Measurements from ENCODE around the gene MYADML2.
"Not testable (repeated sequence)": the region's sequence is repeated elsewhere in the genome, so short reads cannot be mapped to it uniquely, and the experiment has no call there.

The MYADML2 gene

DNA sequence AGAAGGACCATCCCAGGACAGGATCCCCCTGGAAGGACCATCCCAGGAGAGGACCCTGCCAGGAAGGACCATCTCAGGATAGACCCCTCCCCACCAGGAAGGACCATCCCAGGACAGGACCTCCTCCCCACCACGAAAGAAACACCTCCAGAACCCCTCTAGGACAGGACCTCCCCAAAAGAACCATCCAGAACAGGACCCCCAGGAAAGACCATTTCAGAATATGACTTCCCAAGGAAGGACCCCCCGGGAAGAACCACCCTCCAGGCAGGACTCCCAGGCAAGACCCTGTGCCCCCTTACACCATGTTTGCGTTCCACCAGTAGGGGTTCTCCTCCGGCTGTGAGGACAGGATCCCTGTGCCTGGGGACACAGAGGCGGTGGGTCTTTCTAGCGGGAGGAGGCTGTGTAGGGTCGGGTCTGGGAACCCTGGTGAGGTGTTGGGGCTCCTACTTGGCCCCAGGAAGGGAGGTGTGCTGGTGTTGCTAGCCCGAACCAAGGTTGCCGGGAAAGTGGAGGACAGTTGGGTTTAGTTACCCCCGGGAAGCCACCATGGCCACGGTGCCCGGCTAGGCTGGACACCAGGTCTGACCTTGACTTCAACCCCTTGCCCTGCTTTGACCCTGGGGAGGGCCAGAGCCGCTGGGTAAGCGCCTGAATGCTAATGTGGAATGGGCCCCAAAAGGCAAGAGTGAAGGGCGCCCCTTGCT is 11.8 kb upstream of the MYADML2 start:
- no peak for DNase-seq (ENCODE audit: low spot score)

DNA sequence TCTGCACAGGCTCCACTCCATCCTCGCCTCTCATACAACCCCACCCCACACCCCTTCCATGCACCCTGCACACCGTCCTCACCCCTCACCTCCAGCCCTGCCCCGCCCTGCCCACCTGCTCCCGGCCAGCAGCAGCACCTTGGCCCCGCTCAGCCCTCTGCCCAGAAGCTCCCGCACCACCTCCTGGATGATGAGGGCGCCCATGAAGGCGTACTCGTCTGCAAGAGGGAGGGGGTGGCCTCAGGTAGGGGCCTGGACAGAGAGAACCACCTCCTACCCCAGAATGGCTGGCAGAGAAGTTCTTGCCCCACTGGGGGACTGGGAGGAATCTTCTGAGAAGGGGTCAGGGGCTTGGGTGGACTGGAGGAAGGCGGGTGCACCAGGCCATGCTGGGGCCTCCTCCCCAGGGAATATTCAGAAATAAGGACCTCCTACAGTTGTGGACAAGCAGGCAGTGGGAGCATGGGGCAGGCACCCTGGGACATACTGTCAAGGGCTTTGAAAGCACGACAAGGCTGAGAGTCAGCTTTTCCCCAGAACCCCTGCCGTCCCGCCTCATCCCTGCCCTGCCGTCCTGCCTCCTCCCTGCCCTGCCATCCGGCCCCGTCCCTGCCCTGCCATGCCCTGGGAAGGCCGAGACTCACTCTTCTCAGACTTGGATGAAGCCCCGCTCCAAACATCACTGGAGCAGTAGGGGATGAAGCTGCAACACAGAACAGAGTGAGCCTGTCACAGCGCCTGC is 10.8 kb upstream of the MYADML2 start:
- DNase-seq (ENCODE audit: low spot score) = no peak

DNA sequence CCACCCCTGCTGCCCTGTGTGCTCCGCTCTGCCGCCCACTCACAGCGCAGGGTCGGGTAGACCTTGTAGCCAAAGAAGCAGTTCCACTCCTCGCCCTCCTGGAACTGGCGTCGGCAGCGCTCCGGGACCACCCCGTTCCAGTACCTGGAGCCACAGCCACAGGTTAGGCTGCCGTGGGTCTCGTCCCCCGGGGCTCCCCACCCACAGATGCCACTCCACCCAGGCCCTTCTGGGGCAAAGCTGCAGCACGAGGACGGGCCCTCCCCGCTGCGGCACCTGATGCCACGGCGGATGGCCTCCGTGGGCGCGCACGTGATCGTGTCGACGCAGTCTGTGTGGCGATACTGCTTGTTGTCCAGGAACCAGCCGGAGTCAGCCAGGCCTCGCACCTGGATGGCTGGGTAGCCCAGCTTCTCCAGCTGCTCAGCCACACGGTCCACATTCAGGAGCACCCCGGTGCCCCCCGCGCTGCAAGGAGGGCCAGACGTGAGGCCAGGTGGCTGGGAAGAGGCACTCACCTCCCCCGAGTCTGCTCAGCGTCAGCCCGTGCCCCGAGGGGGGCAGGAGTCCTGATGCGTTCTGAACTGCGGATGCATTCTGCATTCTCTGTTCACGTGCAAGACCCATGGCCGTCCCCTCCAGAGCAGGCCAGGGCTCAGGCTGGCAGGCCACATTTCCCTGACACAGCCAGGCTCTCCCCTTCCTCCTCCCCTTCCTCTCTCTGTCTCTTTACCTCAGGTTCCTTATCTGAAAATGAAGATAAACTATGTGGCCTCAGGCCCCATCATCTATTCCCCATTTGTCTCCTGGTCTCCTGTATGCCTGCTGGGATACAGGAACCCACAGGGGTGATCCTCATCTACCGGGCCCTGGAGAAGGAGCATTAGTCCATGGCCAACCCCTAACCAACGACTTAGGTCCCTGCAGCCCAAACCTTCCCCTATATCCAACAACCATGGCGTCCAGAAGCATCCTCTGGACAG is 9.9 kb upstream of the MYADML2 start:
- DNase-seq (ENCODE audit: low spot score) = no peak

DNA sequence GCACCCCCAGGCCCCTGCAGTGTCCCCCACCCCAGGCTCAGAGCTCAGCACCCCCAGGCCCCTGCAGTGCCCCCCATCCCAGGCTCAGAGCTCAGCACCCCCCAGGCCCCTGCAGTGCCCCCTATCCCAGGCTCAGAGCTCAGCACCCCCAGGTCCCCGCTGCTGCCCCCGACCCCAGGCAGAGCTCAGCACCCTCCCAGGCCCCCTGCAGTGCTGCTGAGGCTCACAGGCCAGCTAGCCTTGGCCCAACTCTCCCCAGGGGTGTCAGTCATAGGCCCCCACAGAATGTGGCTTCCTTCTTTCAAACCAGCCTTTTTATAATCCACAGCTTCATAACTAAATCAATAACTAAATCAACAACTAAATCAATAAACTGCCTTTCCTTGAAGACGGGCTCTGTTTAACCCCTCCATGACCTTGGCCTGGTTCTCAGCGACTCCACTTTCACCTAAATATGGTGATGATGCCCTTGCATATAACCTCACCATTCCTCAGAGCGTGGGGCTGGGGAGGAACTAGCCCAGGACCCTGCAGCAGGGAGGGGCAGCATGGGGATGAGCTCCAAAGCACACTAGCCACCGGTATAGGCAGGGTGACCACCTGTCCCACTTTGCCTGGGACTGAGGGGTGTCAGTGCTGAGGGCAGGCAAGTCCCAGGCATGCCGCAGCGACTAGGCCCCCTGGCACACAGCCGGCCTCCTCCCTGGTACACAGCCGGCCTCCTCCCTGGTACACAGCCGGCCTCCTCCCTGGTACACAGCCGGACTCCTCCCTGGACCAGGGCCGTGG is 8.9 kb upstream of the MYADML2 start:
- DNase-seq (ENCODE audit: low spot score) = no peak

DNA sequence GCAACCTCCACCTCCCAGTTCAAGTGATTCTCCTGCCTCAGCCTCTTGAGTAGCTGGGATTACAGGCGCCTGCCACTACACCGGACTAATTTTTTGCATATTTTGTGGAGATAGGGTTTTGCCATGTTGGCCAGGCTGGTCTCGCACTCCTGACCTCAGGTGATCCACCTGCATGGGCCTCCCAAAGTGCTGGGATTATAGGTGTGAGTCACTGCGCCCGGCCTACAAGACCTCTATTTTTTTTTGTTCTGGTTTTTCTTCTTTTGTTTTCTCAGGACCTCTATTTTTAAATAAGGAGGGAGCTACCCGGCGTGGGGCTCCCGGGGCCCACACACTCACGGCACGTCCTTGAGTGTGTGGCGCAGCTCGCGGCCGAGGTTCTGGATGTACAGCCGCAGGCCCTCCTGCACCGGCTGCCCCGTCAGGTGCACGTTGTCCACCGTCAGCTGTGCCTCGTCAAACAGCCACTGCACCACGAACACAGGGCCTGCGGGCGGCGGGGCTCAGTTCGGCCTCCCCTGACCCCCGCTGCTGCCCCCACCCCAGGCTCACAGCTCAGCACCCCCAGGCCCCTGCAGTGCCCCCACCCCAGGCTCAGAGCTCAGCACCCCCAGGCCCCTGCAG is 8.1 kb upstream of the MYADML2 start:
- DNase-seq (ENCODE audit: low spot score) = no peak

DNA sequence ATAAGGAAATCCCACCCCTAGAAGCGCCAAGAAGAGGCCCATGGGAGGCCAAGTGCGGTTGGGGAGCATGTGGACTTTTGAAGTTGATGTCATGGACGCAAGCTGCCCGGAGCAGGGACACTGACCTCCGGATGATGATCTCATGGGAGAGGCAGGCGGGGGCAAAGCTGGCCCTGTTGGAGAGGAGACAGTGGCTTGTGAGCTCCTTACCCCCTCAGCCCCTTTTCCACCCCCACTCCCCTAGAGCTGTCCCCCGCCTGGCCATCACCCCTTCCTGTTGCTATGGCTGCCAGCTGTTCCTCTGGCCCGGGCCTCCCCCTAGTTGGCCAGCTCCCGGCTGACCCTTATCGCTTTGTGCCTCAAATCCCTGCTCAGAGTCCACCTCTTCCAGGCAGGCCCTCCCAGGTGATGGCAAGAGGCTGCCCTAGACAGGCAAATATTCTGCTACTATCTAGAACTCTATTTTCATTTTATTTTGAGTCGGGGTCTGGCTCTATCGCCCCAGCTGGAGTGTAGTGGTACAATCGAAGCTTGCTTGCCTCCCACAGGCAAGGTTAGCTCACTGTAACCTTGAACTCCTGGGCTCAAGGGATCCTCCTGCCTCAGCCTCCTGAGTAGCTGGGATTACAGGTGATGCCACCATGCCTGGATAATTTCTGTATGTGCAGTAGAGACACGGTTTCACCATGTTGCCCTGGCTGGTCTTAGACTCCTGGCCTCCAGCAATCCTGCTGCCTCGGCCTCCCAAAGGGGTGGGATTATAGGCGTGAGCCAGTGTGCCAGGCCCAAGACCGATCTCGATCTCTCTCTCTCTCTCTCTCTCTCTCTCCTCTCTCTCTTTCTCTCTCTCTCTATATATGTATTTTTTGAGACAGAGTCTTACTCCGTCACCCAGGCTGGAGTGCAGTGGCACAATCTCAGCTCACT is 7.4 kb upstream of the MYADML2 start:
- DNase-seq (ENCODE audit: low spot score) = no peak

DNA sequence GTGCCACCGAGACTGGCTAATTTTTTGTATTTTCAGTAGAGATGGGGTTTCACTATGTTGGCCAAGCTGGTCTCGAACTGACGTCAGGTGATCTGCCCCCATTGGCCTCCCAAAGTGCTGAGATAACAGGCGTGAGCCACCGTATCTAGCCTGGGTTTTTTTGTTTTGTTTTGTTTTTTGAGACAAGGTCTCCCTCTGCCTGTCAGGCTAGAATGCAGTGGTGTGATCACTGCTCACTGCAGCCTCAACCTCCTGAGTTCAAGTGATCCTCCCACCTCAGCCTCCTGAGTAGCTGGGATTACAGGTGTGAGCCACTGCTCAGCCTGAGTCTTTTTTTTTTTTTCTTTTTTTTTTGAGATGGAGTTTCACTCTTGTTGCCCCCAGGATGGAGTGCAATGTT is 6.4 kb upstream of the MYADML2 start:
- DNase-seq (ENCODE audit: low spot score) = not testable (repeated sequence)

DNA sequence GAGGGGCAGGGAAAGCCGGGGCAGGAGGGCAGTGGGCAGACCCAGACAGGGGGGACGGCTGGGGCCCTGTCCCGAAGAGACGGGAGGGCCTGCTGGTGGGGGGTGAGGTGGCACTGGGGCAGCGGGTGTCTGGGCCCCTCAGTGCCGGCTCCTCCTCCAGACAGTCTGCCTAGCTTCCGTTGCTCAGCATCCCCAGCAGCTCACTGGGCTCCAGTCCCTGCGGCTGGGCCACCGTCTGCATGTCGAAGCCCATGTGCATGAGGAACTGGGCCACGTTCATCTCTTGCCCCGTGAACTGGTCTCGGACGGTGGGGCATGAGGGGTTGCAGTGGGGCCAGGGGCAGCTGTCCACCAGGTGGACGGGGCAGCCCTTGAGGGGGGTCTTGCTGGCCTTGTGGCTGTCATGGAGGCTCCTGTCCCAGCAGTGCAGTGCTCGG is 5.8 kb upstream of the MYADML2 start:
- no peak for DNase-seq (ENCODE audit: low spot score)

DNA sequence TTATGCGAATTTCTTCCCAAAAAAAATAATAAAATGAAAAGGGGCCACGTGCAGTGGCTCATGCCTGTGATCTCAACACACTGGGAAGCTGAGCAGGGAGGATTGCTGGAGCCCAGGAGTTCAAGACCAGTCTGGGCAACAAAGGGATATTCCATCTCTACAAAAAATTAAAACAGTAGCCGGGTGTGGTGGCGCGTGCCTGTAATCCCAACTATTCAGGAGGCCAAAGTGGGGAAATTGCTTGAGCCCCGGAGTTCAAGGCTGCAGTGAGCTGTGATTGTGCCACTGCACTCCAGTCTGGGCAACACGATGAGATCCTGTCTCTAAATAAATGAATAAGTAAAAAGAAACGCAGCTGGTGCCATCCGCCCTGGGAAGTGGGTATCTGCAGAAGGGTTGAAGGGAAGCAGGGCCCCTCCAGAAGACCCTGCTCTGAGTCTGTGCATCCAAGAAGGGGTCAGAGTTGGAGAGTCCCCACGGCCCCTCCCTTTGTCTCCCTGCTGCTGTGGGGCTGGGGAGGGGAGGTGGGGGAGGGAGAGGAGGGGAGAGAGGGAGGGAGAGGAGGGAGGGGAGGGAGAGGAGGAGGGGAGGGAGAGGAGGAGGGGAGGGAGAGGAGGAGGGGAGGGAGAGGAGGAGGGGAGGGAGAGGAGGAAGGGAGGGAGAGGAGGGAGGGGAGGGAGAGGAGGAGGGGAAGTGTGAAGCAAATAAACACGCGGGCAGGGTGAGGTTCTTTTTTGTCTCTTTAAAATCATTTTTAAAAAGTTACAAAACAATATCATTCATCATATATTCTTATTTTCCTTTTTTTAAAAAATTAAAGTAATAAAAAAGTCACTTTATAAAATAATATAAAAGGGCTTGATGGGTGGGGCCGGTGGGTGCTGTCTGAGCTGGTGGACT is 5.0 kb upstream of the MYADML2 start:
- no peak for DNase-seq (ENCODE audit: low spot score)

DNA sequence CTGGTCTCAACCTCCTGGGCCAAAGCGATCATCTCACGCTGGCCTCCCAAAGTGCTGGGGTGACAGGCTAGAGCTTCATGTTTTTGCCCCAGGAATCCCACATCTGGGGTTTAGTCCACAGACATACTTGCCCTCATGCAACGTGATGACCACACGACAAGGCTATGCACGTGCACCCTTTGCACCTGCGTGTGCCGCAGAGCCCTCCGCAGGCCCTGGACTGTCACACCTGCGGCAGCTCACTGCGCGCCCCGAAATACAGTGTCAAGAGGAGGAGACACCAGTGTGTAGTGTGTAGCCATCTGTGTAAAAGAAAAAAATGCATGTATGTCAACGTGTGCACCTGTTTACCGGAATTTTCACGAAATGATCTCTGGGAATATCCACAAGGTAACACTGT is 3.5 kb upstream of the MYADML2 start:
- no peak for DNase-seq (ENCODE audit: low spot score)

DNA sequence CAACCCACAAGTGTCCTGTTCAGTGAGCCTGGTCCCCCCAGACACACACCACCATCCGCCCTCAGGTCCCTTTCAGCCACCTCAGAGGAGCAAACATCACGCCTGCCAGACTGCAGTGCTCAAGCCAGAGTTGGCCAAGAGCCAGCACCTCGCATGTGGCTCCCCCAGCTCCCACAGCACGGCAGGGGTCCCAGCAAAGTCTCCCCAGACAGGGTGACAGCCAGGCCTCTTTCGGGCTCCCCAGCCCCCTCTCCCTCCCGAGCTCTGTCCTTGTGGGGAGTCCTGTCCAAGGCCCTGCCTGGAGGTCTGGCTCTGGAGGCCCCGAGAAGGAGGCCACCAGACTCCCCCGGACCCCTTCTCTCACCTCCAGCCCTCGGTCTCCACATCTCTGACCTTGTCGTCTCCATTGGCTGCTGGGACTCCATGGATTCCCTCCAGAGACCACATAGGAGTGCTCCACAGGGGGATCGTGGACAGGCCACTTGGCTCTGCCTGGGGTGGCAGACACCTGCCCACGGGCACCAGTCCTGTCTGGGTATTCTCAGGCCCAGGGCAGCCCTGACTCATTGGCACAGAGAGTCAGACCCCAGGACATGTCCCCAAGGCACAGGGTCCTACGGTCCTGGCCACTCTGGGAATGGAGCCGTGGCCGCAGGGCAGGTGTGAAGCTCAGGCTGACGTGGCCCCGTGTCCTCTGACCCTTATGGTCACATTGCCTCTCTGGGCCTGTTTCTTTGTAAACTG is 1.8 kb upstream of the MYADML2 start:
- no peak for DNase-seq (ENCODE audit: low spot score)

DNA sequence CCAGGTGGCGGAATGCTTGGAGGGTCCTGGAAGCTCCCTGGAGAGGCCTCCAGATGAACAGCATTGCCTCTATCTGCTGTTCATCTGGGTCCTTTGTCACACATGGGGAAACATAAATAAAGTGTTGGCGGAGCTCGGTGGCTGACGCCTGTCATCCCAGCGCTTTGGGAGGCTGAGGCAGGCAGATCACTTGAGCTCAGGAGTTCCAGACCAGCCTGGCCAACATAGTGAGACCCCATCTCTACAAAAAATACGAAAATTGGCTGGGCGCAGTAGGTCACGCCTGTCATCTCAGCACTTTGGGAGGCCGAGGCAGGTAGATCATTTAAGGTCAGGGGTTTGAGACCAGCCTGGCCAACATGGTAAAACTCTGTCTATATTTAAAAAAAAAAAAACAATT is 2.2 kb downstream of the MYADML2 start:
- DNase-seq (ENCODE audit: low spot score) = no peak

DNA sequence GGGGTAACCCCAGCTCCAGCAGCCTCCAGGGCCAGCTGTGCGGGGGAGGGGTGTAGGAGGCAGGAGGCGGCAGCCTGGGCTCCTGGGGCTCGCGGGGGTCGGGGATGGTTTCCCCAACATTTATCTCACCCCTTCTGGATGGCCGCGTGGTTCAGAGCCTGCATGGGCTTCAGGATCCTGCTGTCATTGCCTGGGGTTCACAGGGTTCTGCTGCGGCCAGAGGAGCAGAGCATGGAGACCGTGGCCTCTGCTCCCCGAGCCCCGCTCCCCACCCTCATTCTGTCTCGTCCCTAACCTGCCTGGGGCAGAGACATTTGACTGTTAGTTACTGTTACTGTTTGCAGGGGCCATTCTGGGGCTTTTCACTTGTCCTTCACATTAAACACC is 4.9 kb downstream of the MYADML2 start:
- no peak for DNase-seq (ENCODE audit: low spot score)

DNA sequence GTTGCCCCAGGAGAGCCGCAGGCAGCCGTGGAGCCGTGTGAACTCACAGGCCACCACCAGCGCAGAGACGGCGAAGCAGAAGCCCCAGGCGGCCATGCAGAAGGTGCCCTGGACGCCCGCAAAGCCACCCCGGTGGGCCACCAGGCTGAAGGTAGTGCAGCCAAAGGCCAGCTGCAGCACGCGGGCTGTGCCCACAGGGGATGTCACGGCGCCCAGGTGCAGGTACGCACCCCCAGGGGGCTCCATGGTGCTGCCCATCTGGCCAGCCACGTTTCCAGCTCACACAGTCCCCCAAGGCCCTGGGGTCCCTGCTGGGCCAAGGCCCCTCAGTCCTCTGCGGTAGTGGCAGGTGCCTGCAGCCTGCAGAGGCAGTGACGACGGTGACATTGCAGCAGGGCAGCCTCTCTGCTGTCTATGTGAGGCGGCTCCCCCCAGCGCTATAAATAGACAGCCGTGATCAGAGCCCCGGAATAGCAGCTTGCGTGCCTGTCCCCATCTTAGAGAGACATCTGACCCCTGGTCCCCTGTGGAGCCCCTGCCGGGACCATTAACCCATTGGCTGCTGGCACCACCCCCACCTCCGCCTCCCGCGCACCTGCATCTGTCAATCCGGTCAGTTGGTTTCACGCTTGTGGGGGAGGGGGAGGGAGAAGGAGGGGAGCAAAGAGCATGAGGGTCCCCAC is 5.4 kb downstream of the MYADML2 start:
- DNase-seq (ENCODE audit: low spot score) = no peak

DNA sequence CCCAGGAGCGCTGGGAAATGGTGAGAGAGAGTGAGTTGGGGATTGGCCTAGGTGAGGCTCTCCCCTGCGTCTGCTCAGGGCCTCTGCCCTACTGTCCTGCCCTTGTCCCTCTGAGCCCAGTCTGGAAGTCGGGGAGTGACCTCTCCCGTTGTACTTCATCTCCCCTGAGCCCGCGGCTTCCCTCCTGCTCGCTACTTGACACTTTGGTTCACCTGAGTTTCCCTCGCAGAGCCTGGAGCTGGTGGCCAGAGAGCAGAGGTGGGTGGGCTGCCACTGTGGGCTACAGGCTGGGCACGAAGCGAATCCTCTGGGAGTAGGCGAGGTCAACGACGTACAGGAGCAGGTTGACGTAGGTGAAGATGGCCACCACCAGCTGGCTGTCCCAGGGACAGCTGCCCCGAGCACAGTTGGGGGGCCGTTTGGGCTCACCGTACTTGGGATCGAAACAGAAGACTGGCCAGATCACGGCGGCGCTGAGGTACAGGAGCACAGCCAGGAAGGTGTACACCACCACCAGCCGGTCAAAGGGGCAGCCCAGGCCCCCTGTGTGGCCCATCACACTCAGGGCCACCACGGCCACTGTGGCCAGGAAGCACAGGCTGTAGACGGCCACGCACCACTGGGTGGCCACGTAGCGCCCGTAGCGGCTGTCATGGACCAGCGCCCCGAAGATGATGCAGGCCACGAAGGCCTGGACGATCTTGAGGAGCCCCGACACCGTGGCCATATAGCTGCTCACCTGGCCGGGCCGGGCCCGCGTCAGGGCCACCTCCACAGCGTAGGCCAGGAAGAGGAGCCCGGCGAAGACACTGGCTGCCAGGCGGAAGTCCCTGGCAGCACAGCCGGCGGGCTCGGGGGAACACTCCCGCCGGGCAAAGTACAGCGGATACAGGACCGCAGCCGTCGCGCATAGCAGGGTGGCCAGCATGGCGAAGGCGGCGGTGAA is 6.2 kb downstream of the MYADML2 start:
- no peak for DNase-seq (ENCODE audit: low spot score)

DNA sequence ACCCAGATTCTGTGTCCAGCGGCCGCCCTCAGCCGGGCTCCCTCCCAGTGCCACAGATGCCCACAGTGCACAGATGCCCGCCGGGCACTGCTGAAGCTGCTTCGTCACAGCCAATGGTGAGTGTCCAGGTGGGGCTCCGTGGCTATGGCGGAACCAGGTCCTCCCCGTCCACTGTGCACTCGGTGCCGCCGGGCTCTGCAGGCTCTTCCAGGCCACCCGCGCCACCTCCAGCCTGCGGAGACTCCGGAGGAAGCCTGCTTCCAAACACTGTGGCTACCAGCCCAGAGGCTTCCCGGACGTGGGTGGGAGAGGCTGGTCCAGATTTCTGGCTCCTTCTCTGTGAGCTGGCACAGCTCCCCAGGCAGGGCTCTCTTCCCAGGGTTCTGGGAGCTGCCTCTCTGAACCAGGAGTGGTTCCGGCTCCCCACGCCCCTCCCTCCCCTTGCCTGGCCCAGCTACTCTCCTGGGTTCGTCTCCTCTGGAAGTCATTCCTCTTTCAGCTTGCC is 7.1 kb downstream of the MYADML2 start:
- peak; percentile 67 for DNase-seq (ENCODE audit: low spot score)
